IMR-90 (cell line): Measurements from ENCODE around the gene ERBB4. TPM values are rescaled to one million over a fixed set of nuclear protein-coding genes. Genes with fewer than 3 reads are reported as not detected.

Source experiments
- ATAC-seq: fragments of 200-7000 bp; cut with Tn5 transposase; 2 replicates; pipeline ENCODE4 v1.9.1; 2020; ENCODE audit warnings: low read depth, mild to moderate bottlenecking, moderate library complexity
- BruUV-seq: library from RNA; stranded (reverse); fragments of 400-500 nt; replicated peaks from 2 replicates; lab custom pipeline; 2021; lab: Mats Ljungman, UMichigan
- CTCF ChIA-PET: fragments of 300-600 bp; formaldehyde crosslinking; extraction: SDS; loops from one replicate; lab custom pipeline; 2021; ENCODE audit warnings: antibody characterized with exemption; lab: Yijun Ruan, JAX
- POLR2A ChIA-PET: fragments of 300-600 bp; sonication (Branson Sonifier 250); formaldehyde crosslinking; loops from one replicate; lab custom pipeline; 2022; ENCODE audit warnings: antibody characterized with exemption; ENCODE audit not compliant: unreplicated experiment; lab: Charles Lee
- DNase-seq: peaks from one replicate; pipeline ENCODE4 v3.0.0; 2013
- H2AFZ ChIP-seq: replicated peaks from 2 replicates; pipeline ENCODE3; 2013; ENCODE audit warnings: low read length, mild to moderate bottlenecking; ENCODE audit not compliant: poor library complexity
- H2AK5ac ChIP-seq: 2 replicates; pipeline ENCODE4 v1.6.1; 2013; ENCODE audit warnings: low read depth, low read length, inconsistent platforms
- H2AK9ac ChIP-seq: replicated peaks from 2 replicates; pipeline ENCODE3; 2013; ENCODE audit warnings: mild to moderate bottlenecking, low read depth, low read length, moderate library complexity; ENCODE audit not compliant: poor library complexity
- H2BK120ac ChIP-seq: 2 replicates; pipeline ENCODE4 v1.6.1; 2013; ENCODE audit warnings: low read depth, low read length, inconsistent platforms
- H2BK15ac ChIP-seq: 3 replicates; pipeline ENCODE4 v1.6.1; 2013; ENCODE audit warnings: low read depth, low read length, inconsistent platforms
- H2BK20ac ChIP-seq: 2 replicates; pipeline ENCODE4 v1.6.1; 2013; ENCODE audit warnings: low read depth, mild to moderate bottlenecking, inconsistent platforms, low read length, moderate library complexity
- H2BK5ac ChIP-seq: 2 replicates; pipeline ENCODE4 v1.6.1; 2013; ENCODE audit warnings: mild to moderate bottlenecking, low read depth, low read length, inconsistent platforms; ENCODE audit not compliant: poor library complexity, severe bottlenecking
- H3K14ac ChIP-seq: replicated peaks from 2 replicates; pipeline ENCODE4 v1.6.1; 2013; ENCODE audit warnings: low read depth, low read length, inconsistent platforms
- H3K18ac ChIP-seq: 2 replicates; pipeline ENCODE4 v1.6.1; 2013; ENCODE audit warnings: low read depth, low read length, control low read depth
- H3K23ac ChIP-seq: 2 replicates; pipeline ENCODE4 v1.6.1; 2013; ENCODE audit warnings: low read depth, low read length, inconsistent platforms
- H3K27ac ChIP-seq: 2 replicates; pipeline ENCODE4 v1.5.1; 2013; ENCODE audit warnings: mild to moderate bottlenecking, control low read depth, low read length; ENCODE audit not compliant: insufficient read depth
- H3K27me3 ChIP-seq: 2 replicates; pipeline ENCODE4 v1.6.1; 2013; ENCODE audit warnings: low read length; ENCODE audit not compliant: control insufficient read depth, insufficient read depth
- H3K36me3 ChIP-seq: 2 replicates; pipeline ENCODE4 v1.6.1; 2013; ENCODE audit warnings: low read length, mixed read lengths; ENCODE audit not compliant: control insufficient read depth, insufficient read depth
- H3K4ac ChIP-seq: 2 replicates; pipeline ENCODE4 v1.6.1; 2013; ENCODE audit warnings: low read depth, low read length, inconsistent platforms
- H3K4me1 ChIP-seq: 2 replicates; pipeline ENCODE4 v1.6.1; 2013; ENCODE audit warnings: low read length, mixed read lengths; ENCODE audit not compliant: control insufficient read depth, insufficient read depth
- H3K4me2 ChIP-seq: 2 replicates; pipeline ENCODE4 v1.6.1; 2013; ENCODE audit warnings: low read depth, mild to moderate bottlenecking, control low read depth, low read length, moderate library complexity
- H3K4me3 ChIP-seq: 2 replicates; pipeline ENCODE4 v1.5.1; 2013; ENCODE audit warnings: low read depth, mild to moderate bottlenecking, control low read depth, low read length, moderate library complexity; ENCODE audit not compliant: insufficient read depth
- H3K56ac ChIP-seq: 2 replicates; pipeline ENCODE4 v1.6.1; 2013; ENCODE audit warnings: low read length, inconsistent platforms; ENCODE audit not compliant: insufficient read depth; ENCODE audit errors: extremely low read depth
- H3K79me1 ChIP-seq, 2 experiments: 2 replicates each; pipeline ENCODE4 v1.6.1; 2013; ENCODE audit warnings: low read length in 2 of 2, inconsistent platforms in 1 of 2, low read depth in 1 of 2
- H3K9ac ChIP-seq: 2 replicates; pipeline ENCODE4 v1.6.1; 2013; ENCODE audit warnings: low read depth, low read length, control low read depth
- H3K9me1 ChIP-seq: 2 replicates; pipeline ENCODE4 v1.6.1; 2013; ENCODE audit warnings: low read length, inconsistent platforms; ENCODE audit not compliant: insufficient read depth
- H3K9me3 ChIP-seq: 2 replicates; pipeline ENCODE4 v1.6.1; 2013; ENCODE audit warnings: low read length; ENCODE audit not compliant: control insufficient read depth, insufficient read depth
- H4K20me1 ChIP-seq: 2 replicates; pipeline ENCODE4 v1.6.1; 2013; ENCODE audit warnings: low read length, inconsistent platforms; ENCODE audit not compliant: insufficient read depth
- H4K5ac ChIP-seq: 2 replicates; pipeline ENCODE4 v1.6.1; 2013; ENCODE audit warnings: mild to moderate bottlenecking, low read depth, low read length, control low read depth
- H4K8ac ChIP-seq, 2 experiments: 2 replicates each; pipeline ENCODE4 v1.6.1; 2013; ENCODE audit warnings: low read depth in 2 of 2, low read length in 2 of 2, control low read depth in 1 of 2, inconsistent platforms in 1 of 2
- H4K91ac ChIP-seq: 2 replicates; pipeline ENCODE4 v1.6.1; 2013; ENCODE audit warnings: low read depth, low read length, inconsistent platforms; ENCODE audit not compliant: insufficient read depth
- BHLHE40 ChIP-seq: fragments of 150-350 bp; IDR thresholded peaks from 2 replicates; pipeline ENCODE4 v1.6.1; 2016; ENCODE audit warnings: mild to moderate bottlenecking, low read depth, low read length
- CEBPB ChIP-seq: IDR thresholded peaks from 2 replicates; pipeline ENCODE4 v1.6.1; 2012; ENCODE audit warnings: low read depth, low read length, improper control_type of control experiment
- CHD1 ChIP-seq: IDR thresholded peaks from 2 replicates; pipeline ENCODE4 v1.6.1; 2012; ENCODE audit warnings: low read depth, low read length, improper control_type of control experiment
- CTCF ChIP-seq: conservative IDR thresholded peaks from 2 replicates; pipeline ENCODE4 v1.5.1; 2012; ENCODE audit warnings: mild to moderate bottlenecking, low read depth, low read length, improper control_type of control experiment
- ELK1 ChIP-seq: fragments of 150-350 bp; IDR thresholded peaks from 2 replicates; pipeline ENCODE4 v1.6.1; 2016; ENCODE audit warnings: low read depth, mild to moderate bottlenecking, low read length, moderate library complexity, borderline replicate concordance
- FOS ChIP-seq: fragments of 150-350 bp; IDR thresholded peaks from 2 replicates; pipeline ENCODE4 v1.6.1; 2016; ENCODE audit warnings: low read depth, low read length
- MAFK ChIP-seq: IDR thresholded peaks from 2 replicates; pipeline ENCODE4 v1.6.1; 2012; ENCODE audit warnings: low read depth, low read length, improper control_type of control experiment
- MAZ ChIP-seq: IDR thresholded peaks from 2 replicates; pipeline ENCODE4 v1.6.1; 2012; ENCODE audit warnings: low read depth, mild to moderate bottlenecking, low read length, improper control_type of control experiment, moderate library complexity, borderline replicate concordance
- MXI1 ChIP-seq: IDR thresholded peaks from 2 replicates; pipeline ENCODE4 v1.6.1; 2012; ENCODE audit warnings: low read depth, mild to moderate bottlenecking, low read length, moderate library complexity, borderline replicate concordance
- NFE2L2 ChIP-seq: fragments of 150-350 bp; IDR thresholded peaks from 2 replicates; pipeline ENCODE4 v1.6.1; 2016; ENCODE audit warnings: low read depth, mild to moderate bottlenecking, low read length
- POLR2A ChIP-seq: IDR thresholded peaks from 2 replicates; pipeline ENCODE4 v1.6.1; 2012; ENCODE audit warnings: mild to moderate bottlenecking, low read depth, low read length
- RAD21 ChIP-seq: IDR thresholded peaks from 2 replicates; pipeline ENCODE4 v1.6.1; 2012; ENCODE audit warnings: low read length, improper control_type of control experiment
- RCOR1 ChIP-seq: IDR thresholded peaks from 2 replicates; pipeline ENCODE4 v1.6.1; 2012; ENCODE audit warnings: mild to moderate bottlenecking, low read length, improper control_type of control experiment; ENCODE audit not compliant: insufficient replicate concordance
- RFX5 ChIP-seq: IDR thresholded peaks from 2 replicates; pipeline ENCODE4 v1.8.0; 2012; ENCODE audit warnings: low read depth, mild to moderate bottlenecking, low read length, moderate library complexity
- SMC3 ChIP-seq: fragments of 150-350 bp; IDR thresholded peaks from 2 replicates; pipeline ENCODE4 v1.6.1; 2016; ENCODE audit warnings: low read depth, mild to moderate bottlenecking, antibody characterized with exemption, low read length, moderate library complexity
- USF2 ChIP-seq: fragments of 150-350 bp; IDR thresholded peaks from 2 replicates; pipeline ENCODE4 v1.6.1; 2017; ENCODE audit warnings: mild to moderate bottlenecking, antibody characterized with exemption, low read length, low read depth
- WGBS, 2 experiments: methylation state at CpG; one replicate each; pipeline versions ENCODE4 v1.1.5 to v1.1.7; 2013; ENCODE audit warnings: missing lambda C conversion rate in 2 of 2; ENCODE audit not compliant: insufficient read length in 1 of 2; ENCODE audit errors: extremely low coverage in 2 of 2; 5-methylcytosine and 5-hydroxymethylcytosine counted together
- dilution Hi-C: fragments of 300-500 bp; cut with HindIII; formaldehyde crosslinking; loops from one replicate; pipeline ENCODE4 v1.14.3; 2018; ENCODE audit warnings: low sequenced_read_pairs; ENCODE audit not compliant: unreplicated experiment
- in situ Hi-C: fragments of 300-500 bp; cut with MboI; formaldehyde crosslinking; loops from 3 replicates; pipeline ENCODE4 v1.14.3; 2019; ENCODE audit warnings: low sequenced_read_pairs, inconsistent platforms, mixed read lengths
- intact Hi-C: fragments of 100-400 bp; cut with micrococcal nuclease; formaldehyde crosslinking; loops from 2 replicates; pipeline ENCODE4 v1.10.0; 2022
- polyA plus RNA-seq, 3 experiments: library from polyadenylated mRNA; depleted of rRNA; stranded (reverse); fragments of >200 nt; gene quantifications; 2 replicates each; pipeline ENCODE4 v1.2.3, GENCODE V29; 2012; ENCODE audit warnings: low replicate concordance in 1 of 3
- total RNA-seq: library from RNA; depleted of rRNA; stranded (reverse); fragments of >200 nt; gene quantifications from 2 replicates; pipeline ENCODE4 v1.2.3, GENCODE V29; 2012

The ERBB4 gene
- total and polyA plus RNA-seq, 2 of the 4 experiments (the other 2 are of a cell fraction) = not detected

GRCh38 chr2:211829725-211830124 is 708.9 kb downstream of the ERBB4 start:
- ATAC-seq (no peak), DNase-seq (no peak)
- no TSS peak for BruUV-seq
- no peak overlapping the region for H2BK20ac ChIP-seq
- no peak overlapping the region for H3K27ac ChIP-seq
- dilution Hi-C loops (no loop called here), in situ Hi-C loops (no loop called here), intact Hi-C loops (no loop called here)
- no peak overlapping the region for H2AK9ac ChIP-seq
- no peak overlapping the region for H3K4me3 ChIP-seq
- H3K79me1 ChIP-seq = no peaks in the 10 kb centered on the region
- no peaks in the 10 kb centered on the region for H4K20me1 ChIP-seq
- H4K8ac ChIP-seq = no peak overlapping the region
- H2BK5ac ChIP-seq = no peak overlapping the region
- TF ChIP-seq USF2 (no peak), MXI1 (no peak), CHD1 (no peak), FOS (no peak), NFE2L2 (no peak), POLR2A (no peak), RFX5 (no peak), RAD21 (no peak), RCOR1 (no peak), MAZ (no peak), ELK1 (no peak), MAFK (no peak), BHLHE40 (no peak), CTCF (no peak), CEBPB (no peak), SMC3 (no peak)
- no peak overlapping the region for H2BK120ac ChIP-seq
- no peak overlapping the region for H3K4me2 ChIP-seq
- no peak overlapping the region for H3K14ac ChIP-seq
- H3K4ac ChIP-seq = no peak overlapping the region
- CTCF ChIA-PET = no interaction called here
- no peak overlapping the region for H3K18ac ChIP-seq
- H2AK5ac ChIP-seq = no peak overlapping the region
- H4K91ac ChIP-seq = no peak overlapping the region
- no peak overlapping the region for H3K56ac ChIP-seq
- POLR2A ChIA-PET = no interaction called here
- no peaks in the 10 kb centered on the region for H3K4me1 ChIP-seq
- no peak overlapping the region for H4K5ac ChIP-seq
- no peak overlapping the region for H3K9ac ChIP-seq
- H3K27me3 ChIP-seq = no peaks in the 10 kb centered on the region
- WGBS, 2 experiments = no CpG with 5 or more reads among the region's 3 CpGs
- no peaks in the 10 kb centered on the region for H3K36me3 ChIP-seq
- no peak overlapping the region for H3K23ac ChIP-seq
- no peaks in the 10 kb centered on the region for H3K9me1 ChIP-seq
- H3K9me3 ChIP-seq = no peaks in the 10 kb centered on the region
- no peak overlapping the region for H2AFZ ChIP-seq
- no peak overlapping the region for H2BK15ac ChIP-seq
